Dermis blood vessel endothelial cell (primary cell): Measurements from ENCODE around the gene DLG2. TPM values are rescaled to one million over a fixed set of nuclear protein-coding genes. Genes with fewer than 3 reads are reported as not detected.
"Not testable (repeated sequence)": the region's sequence is repeated elsewhere in the genome, so short reads cannot be mapped to it uniquely, and the experiment has no call there.

ENCODE experiments used
- DNase-seq: peaks from one replicate; pipeline ENCODE4 v3.0.0; 2010
- total RNA-seq: library from RNA; depleted of rRNA; stranded (reverse); fragments of >200 nt; gene quantifications from 2 replicates; pipeline ENCODE4 v1.2.3, GENCODE V29; 2014

DLG2 gene
- total RNA-seq, 1 donor from 2014 or later = 0.17 TPM

GRCh38 chr11:83600661-83601060, 2026.5 kb downstream of the DLG2 start:
- no peak for DNase-seq

- DNase-seq = no peak
These were observed 2028.1 kb downstream of the DLG2 start for GRCh38 chr11:83599066-83599465.

- not testable (repeated sequence) for DNase-seq
These were observed 2039.3 kb downstream of the DLG2 start for GRCh38 chr11:83587797-83588196.

GRCh38 chr11:83583757-83584366, 2043.3 kb downstream of the DLG2 start:
- no peak for DNase-seq

GRCh38 chr11:83574519-83574918, 2052.6 kb downstream of the DLG2 start:
- no peak for DNase-seq

- no peak for DNase-seq
These were observed 2054.3 kb downstream of the DLG2 start for GRCh38 chr11:83572581-83573496.

- DNase-seq = no peak
These were observed 2055.8 kb downstream of the DLG2 start for GRCh38 chr11:83571302-83571701.

- no peak for DNase-seq
These were observed 2057.9 kb downstream of the DLG2 start for GRCh38 chr11:83569134-83569805.

- no peak for DNase-seq
These were observed 2058.6 kb downstream of the DLG2 start for GRCh38 chr11:83568516-83568915.

GRCh38 chr11:83566950-83567349, 2060.2 kb downstream of the DLG2 start:
- DNase-seq = no peak

GRCh38 chr11:83564870-83565269, 2062.3 kb downstream of the DLG2 start:
- no peak for DNase-seq

- DNase-seq = no peak
These were observed 2068.9 kb downstream of the DLG2 start for GRCh38 chr11:83558281-83558680.

GRCh38 chr11:83557653-83558052, 2069.5 kb downstream of the DLG2 start:
- DNase-seq = no peak

GRCh38 chr11:83554876-83555275, 2072.3 kb downstream of the DLG2 start:
- DNase-seq = no peak

GRCh38 chr11:83549984-83550667, 2077.0 kb downstream of the DLG2 start:
- no peak for DNase-seq

- DNase-seq = no peak
These were observed 2080.8 kb downstream of the DLG2 start for GRCh38 chr11:83546368-83546767.

GRCh38 chr11:83545494-83546260, 2081.5 kb downstream of the DLG2 start:
- no peak for DNase-seq

GRCh38 chr11:83544846-83545245, 2082.3 kb downstream of the DLG2 start:
- DNase-seq = no peak

GRCh38 chr11:83543706-83544439, 2083.3 kb downstream of the DLG2 start:
- no peak for DNase-seq

- DNase-seq = no peak
These were observed 2084.3 kb downstream of the DLG2 start for GRCh38 chr11:83542861-83543260.

GRCh38 chr11:83540728-83541127, 2086.4 kb downstream of the DLG2 start:
- no peak for DNase-seq
